Progenitor cell of endocrine pancreas (in vitro differentiated cells): ENCODE results near the gene TUBB2B. TPM values are rescaled to one million over a fixed set of nuclear protein-coding genes. Genes with fewer than 3 reads are reported as not detected.
A peak's percentile ranks its signal among the peaks of the same experiment; 100 is the strongest.

Source experiments
- DNase-seq: peaks from one replicate; pipeline ENCODE4 v3.0.0; 2021; ENCODE audit warnings: low spot score; ENCODE audit not compliant: unreplicated experiment
- H3K27ac Mint-ChIP-seq: 2 replicates; pipeline ENCODE4 v1.8.0; 2021; ENCODE audit warnings: mild to moderate bottlenecking, moderate library complexity, mixed read lengths
- H3K27me3 Mint-ChIP-seq: 2 replicates; pipeline ENCODE4 v1.8.0; 2021; ENCODE audit warnings: mixed read lengths
- H3K36me3 Mint-ChIP-seq: 2 replicates; pipeline ENCODE4 v1.8.0; 2022; ENCODE audit warnings: mixed read lengths; ENCODE audit not compliant: insufficient read depth
- H3K4me1 Mint-ChIP-seq: 2 replicates; pipeline ENCODE4 v1.8.0; 2021; ENCODE audit warnings: low read depth, mixed read lengths
- H3K4me3 Mint-ChIP-seq: 2 replicates; pipeline ENCODE4 v1.8.0; 2021; ENCODE audit warnings: low read depth, mild to moderate bottlenecking, moderate library complexity, mixed read lengths
- H3K9me3 Mint-ChIP-seq: 2 replicates; pipeline ENCODE4 v1.8.0; 2021; ENCODE audit warnings: low read depth, mixed read lengths
- CTCF ChIP-seq: fragments of 200-600 bp; sonication (generic); IDR thresholded peaks from one replicate; pipeline ENCODE4 v1.5.0; 2021; ENCODE audit warnings: antibody characterized with exemption, mild to moderate bottlenecking; ENCODE audit not compliant: unreplicated experiment
- long read RNA-seq: library from polyadenylated mRNA; unstranded; transcript quantifications from one replicate; pipeline ENCODE4 v2.0.0, GENCODE V29; 2020
- total RNA-seq: library from RNA; stranded (reverse); gene quantifications from 2 replicates; pipeline ENCODE4 v1.2.1, GENCODE V29; 2021

The TUBB2B gene
- 268 and 276 TPM in 2 replicates for total RNA-seq
- long read RNA-seq, transcript TUBB2B-201 (4 exons, 2,020 nt), result major isoform, 1,308 of 1,342 reads
- long read RNA-seq, transcript TUBB2B-202 (4 exons, 1,923 nt), result minor isoform, 6 of 1,342 reads
- long read RNA-seq, partial matches to known transcripts, result 14 of 1,342 reads
- long read RNA-seq, other reads (novel, unspliced or antisense), result 14 of 1,342 reads

- peaks cover 11% of the 10 kb centered on the region for H3K27me3 Mint-ChIP-seq
- peak within 1 kb of the TSS; percentile 96 for H3K27ac Mint-ChIP-seq
- no peak for TF ChIP-seq CTCF
- peaks cover 29% of the 10 kb centered on the region for H3K4me1 Mint-ChIP-seq
- peaks cover 16% of the 10 kb centered on the region for H3K36me3 Mint-ChIP-seq
- peak; percentile 86 for DNase-seq
- H3K9me3 Mint-ChIP-seq, result no peaks in the 10 kb centered on the region
- peak within 1 kb of the TSS; percentile 87 for H3K4me3 Mint-ChIP-seq
These were observed at the start of gene TUBB2B for GRCh38 chr6:3227363-3228045. Gene TUBB2B (minus strand): TSS chr6:3227653. CDS start chr6:3227543, 110 bp downstream.

- peaks cover 3% of the 10 kb centered on the region for H3K4me1 Mint-ChIP-seq
- H3K36me3 Mint-ChIP-seq, result peaks cover 8% of the 10 kb centered on the region
- no peaks in the 10 kb centered on the region for H3K9me3 Mint-ChIP-seq
- H3K27me3 Mint-ChIP-seq, result no peaks in the 10 kb centered on the region
- no peak overlapping the region for H3K27ac Mint-ChIP-seq
- no peak overlapping the region for H3K4me3 Mint-ChIP-seq
- TF ChIP-seq CTCF, result no peak
- no peak for DNase-seq
These were observed 49.8 kb upstream of the TUBB2B start for GRCh38 chr6:3277251-3277650.

GRCh38 chr6:3276174-3277167, 49.0 kb upstream of the TUBB2B start:
- Mint-ChIP-seq H3K9me3 (no peaks in the 10 kb centered on the region), H3K36me3 (peaks cover 12% of the 10 kb centered on the region), H3K4me1 (peaks cover 1% of the 10 kb centered on the region), H3K27ac (peak overlapping the region; percentile 62), H3K4me3 (no peak overlapping the region), H3K27me3 (no peaks in the 10 kb centered on the region)
- no peak for DNase-seq
- no peak for TF ChIP-seq CTCF

- no peaks in the 10 kb centered on the region for H3K9me3 Mint-ChIP-seq
- H3K4me1 Mint-ChIP-seq, result no peaks in the 10 kb centered on the region
- H3K27me3 Mint-ChIP-seq, result no peaks in the 10 kb centered on the region
- no peak for TF ChIP-seq CTCF
- H3K27ac Mint-ChIP-seq, result no peak overlapping the region
- peaks cover 11% of the 10 kb centered on the region for H3K36me3 Mint-ChIP-seq
- DNase-seq, result no peak
- no peak overlapping the region for H3K4me3 Mint-ChIP-seq
These were observed 46.5 kb upstream of the TUBB2B start for GRCh38 chr6:3273707-3274521.
